SK-N-SH (cell line): Measurements from ENCODE around the gene FBXO31.

Source experiments
- CTCF ChIP-seq: fragments of 200-600 bp; sonication (generic); IDR thresholded peaks from 2 replicates; pipeline ENCODE4 v1.6.1; 2017; ENCODE audit warnings: antibody characterized with exemption, mild to moderate bottlenecking, moderate library complexity
- FOXM1 ChIP-seq: IDR thresholded peaks from 2 replicates; pipeline ENCODE4 v1.4.0; 2012; ENCODE audit warnings: low read depth, mild to moderate bottlenecking
- NRF1 ChIP-seq: IDR thresholded peaks from 2 replicates; pipeline ENCODE4 v1.6.1; 2012; ENCODE audit warnings: low read depth, mild to moderate bottlenecking, low read length
- POLR2AphosphoS5 ChIP-seq: IDR thresholded peaks from 2 replicates; pipeline ENCODE4 v1.6.1; 2012; ENCODE audit warnings: low read depth, low read length
- RAD21 ChIP-seq: IDR thresholded peaks from 2 replicates; pipeline ENCODE4 v1.6.1; 2012; ENCODE audit warnings: mild to moderate bottlenecking, low read length
- SIN3A ChIP-seq: IDR thresholded peaks from 2 replicates; pipeline ENCODE4 v1.6.1; 2012; ENCODE audit warnings: low read depth, mild to moderate bottlenecking, low read length, moderate library complexity, borderline replicate concordance
- USF1 ChIP-seq: IDR thresholded peaks from 2 replicates; pipeline ENCODE4 v1.4.0; 2012; ENCODE audit warnings: low read depth, borderline replicate concordance

DNA sequence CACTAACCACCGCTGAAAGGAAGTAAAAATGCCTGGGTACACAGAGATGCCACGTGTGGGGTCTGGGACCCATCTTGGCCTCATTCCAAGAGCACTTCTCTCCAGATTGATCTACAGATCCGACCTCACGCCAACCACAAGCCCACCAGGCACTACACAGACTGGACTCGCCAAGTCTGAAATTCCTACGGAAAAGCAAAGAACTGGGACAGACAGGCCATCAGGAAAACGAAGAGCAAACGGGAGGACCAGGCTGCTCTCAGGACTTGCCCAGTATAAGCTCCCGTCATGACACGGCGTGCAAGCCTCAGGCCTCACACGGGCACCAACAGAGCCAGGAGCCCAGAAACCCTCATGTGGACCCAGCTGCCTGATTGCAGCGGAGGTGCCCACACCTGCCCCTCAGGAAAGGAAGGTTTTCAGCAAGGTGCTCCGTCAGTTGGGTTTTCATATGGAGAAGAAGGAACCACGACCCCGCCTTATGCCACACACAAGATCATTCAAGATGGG lies 46.3 kb downstream of the FBXO31 start:
- no peak for TF ChIP-seq FOXM1
- no peak for TF ChIP-seq SIN3A
- no peak for TF ChIP-seq NRF1
- TF ChIP-seq POLR2AphosphoS5 = no peak
- no peak for TF ChIP-seq RAD21
- TF ChIP-seq CTCF = no peak
- TF ChIP-seq USF1 = no peak
